ENCODE data around the gene DLX2.

DLX2 gene

DNA sequence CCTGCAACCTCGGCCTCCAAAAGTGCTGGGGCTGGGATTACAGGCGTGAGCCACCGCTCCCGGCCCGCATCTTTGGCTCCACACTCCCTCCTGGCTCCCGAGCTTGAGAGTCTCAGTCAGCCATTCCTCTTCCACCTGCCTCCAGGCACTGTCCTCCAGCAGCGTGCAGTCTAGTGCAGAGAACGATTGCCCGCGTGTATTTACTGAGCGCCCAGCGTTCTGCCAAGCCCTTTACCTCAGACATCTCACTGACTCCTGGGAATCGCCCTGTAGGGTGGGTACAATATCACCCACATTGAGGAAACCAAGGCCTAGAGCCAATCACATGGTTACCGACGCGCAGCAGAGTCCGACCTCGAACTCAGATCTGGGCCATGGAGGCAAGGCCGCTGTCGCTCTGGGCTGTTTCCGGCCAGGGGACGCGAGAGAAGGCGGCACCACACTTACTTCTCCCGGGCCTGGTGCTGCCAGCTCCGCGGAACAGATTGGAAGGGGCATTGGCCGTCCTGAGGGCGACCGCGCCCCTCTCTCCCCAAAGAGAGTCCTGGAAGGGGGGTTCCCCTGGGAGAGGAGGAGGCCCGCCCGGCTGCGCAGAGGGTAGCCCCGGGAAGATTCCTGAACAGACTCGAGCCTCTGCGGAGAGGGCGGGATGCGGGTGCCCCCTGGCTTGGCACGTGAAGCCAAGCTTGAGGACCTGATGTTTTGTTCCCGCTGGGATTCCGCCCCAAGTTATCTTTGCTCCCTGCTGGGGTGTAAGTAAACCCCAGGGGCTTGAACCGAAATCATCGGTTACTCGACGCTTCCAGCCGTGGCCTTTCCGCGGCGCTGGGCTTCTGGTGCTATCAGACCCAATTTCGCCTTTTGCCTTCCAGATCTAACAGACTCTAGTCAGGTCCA lies 5.2 kb upstream of the DLX2 start:
- DNase-seq: no peak

DNA sequence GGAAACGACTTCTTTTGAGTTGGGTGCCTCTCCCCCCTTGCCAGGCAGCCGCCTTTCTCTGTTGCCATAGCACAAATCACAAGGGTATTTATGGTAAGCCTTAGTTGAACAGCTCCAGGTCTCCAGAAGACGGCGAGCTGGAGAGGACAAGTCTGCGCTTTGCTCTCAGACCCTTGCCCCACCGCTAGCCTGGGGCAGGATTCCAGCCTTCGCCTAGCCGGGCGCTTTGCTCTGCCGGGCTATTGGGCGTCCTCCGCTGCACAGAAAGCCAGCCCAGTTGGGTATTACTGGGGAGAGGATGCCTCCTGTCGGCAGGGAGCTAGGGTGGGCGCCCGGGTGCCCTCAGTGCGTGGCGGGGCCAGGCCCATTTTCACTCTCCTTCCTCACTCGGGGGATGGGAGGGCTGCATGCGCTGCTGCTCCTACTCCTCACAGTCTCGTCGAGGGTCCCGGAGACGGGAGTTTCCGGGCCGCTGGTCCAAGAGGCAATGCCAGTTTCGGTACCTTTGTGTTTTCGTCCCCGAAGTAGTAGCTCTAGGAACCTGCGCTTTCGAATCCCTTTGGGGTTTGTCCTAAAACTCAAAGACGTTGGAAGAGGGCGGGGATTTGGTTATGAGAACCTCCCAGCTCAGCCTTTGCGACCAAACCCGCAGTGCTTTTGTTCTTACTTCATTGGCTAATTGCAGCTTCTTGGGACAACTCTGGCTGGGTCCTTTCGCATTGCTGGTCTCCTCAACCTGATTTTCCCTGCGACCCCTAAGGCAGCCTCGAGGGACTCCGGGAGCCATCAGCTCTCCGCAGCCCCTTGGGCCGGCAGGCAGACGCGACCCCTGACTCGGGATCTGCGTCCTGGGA lies 3.6 kb upstream of the DLX2 start:
- peak; percentile 56 for DNase-seq

DNA sequence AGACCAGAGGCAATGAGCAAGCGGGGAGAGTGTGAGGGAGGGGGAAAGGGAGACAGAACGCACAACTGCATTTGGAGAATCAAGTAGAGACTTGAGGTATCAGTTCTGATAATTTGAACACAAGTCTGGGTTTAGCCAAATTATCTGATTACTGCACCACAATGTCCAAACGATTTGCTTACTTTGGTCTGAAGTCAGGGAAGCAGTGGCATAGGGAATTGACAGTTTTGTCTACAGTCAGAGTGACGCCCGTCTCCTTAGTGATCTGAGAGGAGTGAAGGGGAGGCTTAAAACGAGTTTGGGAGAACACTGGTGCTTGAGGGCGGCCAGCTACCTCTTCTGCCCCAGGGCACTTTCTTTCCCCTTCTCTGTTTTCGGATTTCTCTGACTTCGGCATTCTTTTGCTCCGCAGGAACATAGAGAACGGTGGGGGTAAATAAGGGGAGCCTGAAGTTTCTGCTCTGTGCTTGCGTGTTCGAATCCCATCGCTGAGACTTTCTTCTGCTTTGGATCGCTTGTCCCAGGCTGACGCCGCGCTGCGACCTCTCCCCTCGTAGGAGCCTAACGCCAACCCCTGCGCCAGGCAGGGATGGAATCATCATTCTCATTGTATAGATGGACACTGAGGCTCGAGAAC lies 2.9 kb upstream of the DLX2 start:
- DNase-seq: no peak

DNA sequence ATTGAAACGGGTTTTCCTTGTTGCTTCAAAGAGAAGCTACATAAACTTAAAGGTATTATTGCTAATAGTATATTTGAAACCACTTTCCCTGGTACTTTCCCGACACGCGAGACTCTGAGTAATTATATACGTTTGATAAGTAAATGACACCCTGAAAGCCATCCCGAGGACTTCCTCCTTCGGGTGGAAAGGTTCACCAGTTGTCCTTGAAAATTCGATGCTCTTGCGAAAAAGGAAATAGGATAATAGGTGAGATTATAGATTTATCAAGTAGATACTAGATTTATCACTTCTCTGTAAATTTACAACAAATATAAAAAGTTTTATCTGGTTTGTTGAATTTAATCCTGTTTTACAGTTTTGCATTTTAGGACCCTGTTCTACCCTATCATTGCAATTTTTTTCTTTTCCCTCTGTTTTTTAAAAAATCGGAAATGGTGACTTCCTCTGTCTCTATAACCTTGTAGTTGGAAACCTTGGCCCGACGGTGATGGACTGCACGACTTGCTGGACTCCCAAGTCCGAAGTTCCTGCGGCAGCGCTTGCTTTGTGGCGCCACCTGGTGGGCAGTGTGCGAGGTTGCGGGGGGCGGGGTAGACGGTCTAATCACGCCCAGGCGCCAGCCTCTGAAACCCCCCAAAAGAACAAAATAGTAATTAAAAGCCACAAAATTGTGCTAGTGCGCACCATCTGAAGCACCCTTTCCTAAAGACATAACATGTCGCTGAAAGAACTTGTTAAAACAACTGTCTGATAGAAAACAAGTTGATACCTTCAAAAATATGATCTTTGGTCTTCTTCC lies 972 bp upstream of the DLX2 start:
- peak; percentile 93 for DNase-seq

DNA sequence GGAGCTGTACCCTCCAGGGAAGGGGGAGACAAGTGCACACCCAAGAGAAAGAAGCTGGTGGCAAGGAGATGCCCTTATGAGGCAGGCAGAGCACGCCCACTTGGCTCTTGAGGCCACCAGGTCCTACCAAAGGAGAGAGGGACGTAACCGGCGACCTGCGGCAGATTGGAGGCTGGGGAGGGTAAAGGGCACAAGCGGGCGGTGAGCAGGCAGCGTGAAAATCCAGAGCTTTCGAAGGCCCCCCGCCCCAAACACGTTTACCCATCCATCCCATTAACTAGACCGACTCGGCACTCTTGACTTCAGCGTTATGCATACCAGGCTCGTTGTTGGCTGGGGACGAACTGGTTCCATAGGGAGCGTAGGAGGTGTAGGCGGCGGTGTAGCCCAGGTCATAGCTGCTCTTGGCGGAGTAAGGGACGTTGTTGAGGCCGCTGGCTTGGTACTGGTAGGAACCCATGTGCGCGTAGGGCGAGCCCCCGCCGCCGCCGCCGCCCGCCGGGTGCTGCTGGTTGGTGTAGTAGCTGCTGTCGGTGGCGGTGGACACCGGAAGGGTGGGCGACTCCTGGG lies 794 bp downstream of the DLX2 start:
- peak; percentile 47 for DNase-seq

DNA sequence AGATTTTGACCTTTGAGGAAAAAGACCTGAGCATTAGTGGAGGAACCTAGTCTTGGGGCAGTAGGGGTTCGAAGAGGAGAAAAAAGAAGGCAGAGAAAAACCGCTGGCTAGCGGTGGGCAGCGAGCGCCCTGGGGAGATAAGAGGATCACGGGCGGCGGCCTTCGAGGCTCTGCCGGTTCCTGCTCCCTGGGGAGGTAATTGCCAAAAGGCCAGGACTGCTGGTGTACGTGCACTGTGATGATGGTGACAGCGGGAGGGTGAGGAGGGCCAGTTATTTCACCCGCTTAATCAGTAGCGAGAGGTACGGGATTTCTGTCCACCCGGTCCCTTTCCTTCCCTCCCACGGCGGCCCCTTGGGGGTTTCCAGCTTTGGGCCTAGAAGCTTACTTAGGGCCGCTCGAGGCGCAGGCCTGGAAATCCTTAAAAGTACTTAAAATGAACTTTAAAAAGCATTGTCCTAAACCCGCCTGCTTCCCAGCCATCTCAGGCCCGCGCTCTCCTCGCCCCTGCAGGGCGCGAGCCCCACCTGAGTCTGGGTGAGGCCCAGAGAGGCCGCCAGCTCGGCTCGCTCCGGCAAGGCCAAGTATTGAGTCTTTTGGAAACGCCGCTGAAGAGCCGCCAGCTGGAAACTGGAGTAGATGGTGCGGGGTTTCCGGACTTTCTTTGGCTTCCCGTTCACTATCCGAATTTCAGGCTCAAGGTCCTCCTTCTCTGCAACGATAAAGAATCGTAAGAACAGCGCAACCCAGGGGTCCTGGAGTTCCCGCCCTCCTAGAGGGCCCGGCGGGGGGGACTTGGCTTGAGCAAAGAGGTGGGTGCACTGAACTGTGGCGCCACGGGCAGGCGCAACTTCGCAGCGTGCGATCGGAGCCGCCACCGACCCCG lies 1.5 kb downstream of the DLX2 start:
- DNase-seq: no peak

DNA sequence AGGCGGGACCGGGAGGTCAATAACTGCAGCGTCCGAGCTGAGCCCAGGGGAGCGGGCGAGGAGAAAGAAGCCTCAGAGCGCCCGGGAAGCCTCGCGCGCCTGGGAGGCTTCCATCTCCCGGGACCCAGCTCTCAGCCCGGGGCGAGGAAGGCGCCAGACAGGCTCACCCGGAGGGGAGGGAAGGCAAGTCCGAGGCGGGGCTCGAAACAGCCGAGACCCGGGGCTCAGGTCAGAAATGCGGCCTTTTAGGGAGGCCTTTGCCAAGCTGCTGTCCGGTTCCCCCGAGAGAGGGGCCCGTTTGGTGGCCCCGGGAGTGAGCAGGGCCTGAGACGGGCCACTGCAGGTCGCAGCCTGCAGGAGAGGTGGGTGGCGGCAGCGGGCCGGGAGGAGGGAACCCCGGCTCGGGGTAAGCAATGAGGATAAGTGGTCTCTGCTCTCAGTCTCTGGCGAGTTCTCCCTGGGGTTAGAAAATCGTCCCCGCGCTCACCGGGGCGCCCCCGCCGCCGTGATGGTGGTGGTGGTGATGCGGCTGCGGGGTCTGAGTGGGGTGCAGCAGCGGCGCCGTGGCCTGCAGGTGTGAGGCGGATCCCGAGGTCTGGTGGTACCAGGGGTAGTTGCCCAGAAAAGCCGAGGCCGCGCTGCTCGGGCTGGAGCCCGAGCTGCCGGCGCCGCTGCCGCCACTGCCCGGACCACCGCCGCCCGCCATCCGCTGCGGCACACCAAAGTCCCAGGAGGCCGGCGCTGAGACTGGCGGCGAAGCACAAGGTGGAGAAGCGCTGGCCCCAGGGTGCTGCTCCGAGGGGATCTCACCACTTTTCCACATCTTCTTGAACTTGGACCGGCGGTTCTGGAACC lies 2.4 kb downstream of the DLX2 start:
- DNase-seq: no peak

DNA sequence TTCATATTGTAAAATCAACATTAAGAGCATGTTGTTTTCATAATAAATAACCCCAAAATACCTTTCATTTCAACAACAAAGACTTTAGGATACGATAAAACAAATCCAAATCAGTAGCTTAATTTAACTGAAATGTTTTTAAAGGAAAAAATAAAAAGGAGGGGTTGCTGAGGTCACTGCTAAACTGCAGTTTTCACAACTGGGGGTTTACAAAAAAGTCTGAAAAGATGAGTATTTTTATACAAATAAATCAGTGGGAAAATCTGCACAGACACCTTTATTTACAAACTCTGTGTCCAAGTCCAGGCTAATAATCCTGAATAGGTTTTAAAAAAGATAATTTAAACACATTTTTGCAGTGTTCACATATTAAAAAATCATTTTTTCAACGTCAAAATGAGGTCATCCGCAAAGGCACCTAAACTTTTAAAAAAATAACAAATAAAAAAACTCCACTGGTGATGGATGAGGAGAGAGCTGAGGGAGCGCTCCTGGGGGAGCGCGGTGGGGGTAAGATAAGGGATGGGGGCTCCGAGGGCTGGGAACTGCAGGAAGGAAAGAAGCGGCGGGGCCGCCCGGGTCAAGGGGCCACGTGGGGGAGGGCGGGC lies 3.1 kb downstream of the DLX2 start:
- DNase-seq: no peak

DNA sequence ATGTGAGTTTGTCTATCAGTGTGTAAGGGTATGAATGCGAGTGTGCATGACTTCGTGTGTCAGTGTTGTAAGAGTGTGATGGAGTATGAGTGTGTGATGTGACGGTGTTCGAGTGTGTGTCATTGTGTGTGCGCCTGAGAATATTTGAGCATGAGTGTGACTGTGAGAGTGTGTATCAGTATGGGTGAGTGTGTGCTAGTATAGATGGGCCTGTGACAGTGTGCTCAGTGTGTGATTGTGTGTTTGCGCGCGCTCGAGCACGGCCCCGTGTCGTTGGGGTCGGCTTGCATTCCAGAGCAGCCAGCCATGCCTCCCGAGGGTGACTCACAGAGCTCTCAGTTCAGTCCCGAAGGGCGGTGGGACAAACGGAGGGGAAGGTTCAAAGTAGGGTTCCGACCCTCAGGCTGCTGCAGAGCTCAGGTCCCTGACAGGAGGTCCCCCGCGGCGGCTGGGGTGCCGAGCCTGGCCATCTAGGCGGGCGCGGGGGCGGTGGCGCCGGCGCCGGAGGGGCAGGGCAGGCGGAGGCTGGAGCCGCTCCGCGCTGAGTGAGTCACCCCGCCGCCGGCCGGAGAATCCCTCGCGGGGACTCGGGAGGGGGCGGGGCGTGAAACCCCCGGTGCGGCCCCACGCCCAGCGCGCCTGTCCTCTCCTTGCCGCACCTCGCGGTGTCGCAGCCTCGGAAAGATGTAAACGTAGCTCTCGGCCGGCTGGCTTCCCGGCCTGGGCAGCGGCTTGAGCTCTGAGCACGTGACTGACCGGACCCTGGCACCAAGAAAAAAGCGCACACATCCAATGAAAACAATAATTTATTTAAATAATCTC lies 3.8 kb downstream of the DLX2 start:
- DNase-seq: peak; percentile 72

DNA sequence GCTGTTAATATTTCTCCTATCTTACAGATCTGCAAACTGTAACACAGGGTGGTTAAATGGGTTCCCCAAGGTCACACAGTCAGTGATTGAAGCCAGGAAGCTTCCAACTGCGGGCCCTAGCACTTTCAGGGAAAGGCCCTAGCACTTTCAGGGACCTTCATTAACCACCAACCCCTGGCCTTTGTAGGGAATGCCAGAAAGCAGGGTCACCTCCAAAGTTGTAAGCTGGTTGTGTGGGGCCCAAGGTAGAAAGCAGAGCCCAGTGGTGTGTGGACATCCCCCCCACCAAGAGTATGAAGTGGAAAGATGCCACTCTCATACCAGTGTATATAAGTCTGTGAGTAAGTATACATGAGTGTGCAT lies 4.4 kb downstream of the DLX2 start:
- peak; percentile 24 for DNase-seq

DNA sequence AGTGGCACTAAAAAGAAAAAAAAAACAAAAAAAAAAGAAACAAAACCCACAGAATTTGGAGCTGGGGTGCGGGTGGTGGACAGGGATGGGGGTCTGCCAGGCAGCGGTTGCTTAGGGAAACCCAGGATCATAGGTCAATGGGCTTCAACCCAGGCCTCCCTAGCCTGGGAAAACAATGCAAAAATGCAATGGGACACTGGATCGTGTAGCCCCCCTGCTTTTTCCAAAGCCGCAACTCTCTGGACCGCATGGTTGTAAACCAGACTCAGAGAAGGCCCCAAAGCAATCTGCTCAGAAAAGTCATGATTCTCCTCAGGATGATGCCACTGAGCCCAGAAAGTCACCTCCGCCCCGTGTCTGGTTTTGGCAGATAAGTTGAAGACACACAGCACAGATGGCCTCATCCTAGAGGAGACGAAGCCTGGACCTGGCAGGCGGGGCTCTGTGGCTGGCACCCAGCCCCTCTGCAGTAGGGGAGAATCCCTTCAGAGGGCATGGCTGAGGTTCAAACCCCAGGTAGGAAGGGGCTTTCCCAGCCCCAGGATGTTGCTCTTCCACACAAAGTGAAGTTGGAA lies 5.1 kb downstream of the DLX2 start:
- DNase-seq: peak; percentile 60

DNA sequence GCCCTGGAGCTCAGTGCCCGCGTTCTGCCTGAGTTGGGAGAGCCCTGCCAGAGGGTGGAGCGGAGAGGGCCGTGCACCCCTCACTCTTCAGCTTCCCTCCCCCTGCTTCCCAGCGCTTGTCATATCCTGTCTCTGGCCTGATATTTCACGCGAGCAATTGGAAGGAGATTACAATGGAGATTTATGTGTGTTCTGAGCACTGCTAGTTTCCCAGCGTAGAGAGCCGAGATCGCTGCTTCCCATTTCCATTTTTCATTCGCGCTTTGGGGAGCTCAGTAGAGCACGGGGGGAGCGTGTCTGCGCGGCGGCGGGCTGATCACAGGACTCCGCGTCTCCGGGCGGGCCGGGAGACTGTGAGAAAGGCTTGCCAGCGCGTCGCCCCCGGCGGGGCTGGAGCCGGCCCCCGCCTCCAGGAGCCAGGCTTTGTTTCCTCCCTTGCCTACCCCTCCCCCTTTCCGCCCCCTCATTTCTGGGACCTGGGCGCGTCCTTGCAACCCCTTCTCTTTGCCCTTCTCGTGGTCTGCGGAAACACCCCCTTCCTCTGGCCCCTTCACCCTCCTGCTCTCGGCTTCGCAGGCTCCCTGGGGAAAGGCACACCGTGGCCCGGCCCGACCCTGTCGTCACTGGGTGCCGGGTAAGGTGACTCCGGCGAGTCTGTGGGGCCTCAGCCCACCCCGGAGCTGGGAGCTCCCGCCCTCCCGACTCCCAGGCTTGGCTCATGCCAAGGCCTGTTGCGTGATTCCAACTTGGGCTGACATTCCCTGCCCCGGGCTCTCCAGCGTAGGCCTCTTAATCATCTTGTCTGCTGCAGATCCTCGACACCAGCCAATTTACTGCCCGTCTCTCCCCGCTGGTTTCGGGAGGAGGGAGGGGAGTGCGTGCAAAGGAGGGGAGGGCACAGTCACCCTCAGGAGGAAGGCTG lies 5.8 kb downstream of the DLX2 start:
- DNase-seq: peak; percentile 29

DNA sequence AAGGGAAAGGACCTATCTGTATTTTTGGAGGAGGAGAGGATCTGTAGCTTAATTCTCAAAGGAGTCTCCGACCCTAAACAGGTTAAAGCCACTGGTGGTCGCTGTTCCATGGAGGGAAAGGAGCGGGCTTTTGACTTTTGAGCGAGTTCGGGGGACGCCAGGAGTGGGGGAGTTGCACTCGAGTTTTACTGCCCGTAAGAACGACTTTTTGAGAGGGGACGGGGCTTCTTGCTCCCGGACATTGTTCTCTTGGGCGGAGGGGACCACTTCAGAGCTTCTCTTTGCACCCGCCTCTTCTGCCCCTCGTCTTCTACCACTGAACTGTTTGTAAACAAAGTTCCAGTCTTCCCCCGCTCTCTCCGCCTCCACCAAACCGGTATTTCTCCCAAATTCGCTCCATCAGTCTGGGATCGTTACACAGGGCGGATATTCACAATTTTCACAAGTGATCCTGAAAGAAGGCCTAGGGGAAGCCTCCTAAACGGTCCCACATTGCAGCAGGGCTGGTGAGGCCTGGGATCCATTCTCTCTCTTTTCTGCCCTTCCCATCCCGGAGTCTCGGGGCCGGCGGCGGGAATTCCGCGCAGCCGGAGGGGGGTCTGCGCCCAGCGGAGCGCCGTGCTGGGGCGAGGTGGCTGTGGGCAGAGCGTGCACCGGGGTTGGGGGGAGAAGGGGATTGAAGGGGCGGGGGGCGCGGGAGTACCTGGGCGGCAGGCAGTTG lies 6.6 kb downstream of the DLX2 start:
- DNase-seq: peak; percentile 59

DNA sequence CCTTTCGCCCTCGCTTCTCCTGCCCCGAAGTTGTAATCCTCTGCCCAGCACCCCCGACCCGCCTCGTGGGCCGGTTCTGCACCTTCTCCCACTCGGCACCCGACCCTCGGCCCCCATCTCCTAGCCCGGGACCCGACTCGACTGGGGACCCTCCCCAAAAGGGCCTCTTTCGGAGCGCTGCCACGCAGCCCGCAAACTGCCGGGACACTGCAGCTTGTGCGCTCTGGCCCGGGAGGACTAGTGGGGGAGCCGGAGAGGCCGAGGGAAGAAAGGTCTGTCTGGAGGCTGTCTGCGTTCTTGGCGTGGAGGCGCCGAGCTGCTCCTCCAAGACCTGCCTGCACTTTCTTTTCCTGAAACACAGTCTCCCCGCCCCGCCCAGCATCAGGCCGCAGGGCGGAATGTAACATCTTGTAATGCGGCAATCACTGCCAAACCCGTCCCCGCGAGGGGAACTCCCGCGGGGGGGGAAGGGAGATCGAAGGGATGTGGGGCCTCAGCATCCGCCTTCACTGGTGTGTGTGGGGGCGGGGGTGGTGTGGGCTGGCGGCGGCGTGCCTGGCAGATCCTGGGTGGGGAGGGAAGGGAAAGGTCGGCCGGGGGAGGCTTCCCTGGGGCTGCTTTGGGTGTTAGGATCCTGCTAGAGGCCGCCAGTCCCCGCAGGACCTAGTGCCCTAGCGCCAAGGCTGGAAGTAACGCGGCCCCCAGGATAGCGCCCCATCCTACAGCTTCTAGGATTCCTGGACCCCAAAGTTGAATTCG lies 7.4 kb downstream of the DLX2 start:
- peak; percentile 76 for DNase-seq

DNA sequence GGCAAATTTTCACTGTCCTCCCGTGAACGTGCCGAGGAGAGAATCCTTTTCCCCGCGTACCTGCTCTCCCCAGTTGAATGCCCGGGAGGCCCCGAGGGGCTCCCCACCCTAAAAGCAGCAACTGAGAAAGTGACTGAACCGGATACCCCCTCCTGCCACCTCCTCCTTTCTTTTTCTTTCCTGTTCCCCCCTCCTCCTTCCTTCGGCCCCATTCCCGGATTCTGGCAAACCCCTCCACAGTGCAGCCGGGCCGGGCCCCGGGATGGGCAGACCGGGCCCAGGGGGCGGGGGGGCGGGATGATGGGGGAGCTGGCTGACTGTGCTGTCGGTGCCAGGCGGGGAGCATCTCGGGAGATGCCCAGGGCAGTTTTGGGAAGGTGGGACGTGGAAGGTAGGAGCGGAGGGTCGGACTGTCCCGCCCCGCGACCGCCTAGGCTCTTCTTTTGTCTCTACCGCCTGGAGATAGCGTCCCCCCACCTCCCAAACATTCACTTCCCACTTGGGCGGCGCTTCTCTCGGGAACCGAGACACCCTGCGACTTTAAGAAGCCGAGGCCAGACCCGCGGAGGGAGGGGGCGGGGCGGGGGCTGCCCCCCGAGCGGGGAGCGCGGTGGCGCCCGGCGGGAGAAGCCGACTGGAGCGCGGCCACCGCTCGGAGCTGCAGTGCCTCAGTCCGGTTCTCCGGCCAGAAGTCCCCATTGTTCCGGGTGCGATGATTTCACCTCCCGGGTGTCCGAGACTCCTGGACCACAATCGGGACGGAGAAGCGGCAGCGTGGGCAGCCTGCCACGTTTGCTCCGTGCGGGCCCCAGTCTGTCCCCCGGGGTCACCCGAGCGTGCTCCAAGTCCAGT lies 8.2 kb downstream of the DLX2 start:
- DNase-seq: peak; percentile 40

Measured in OCI-M1 (cell line).